ENCODE data around the gene UBE2Q1. TPM values are rescaled to one million over a fixed set of nuclear protein-coding genes. Genes with fewer than 3 reads are reported as not detected.

The UBE2Q1 gene
- total RNA-seq, 2 donors from 2014 or later = 24.7 to 43.7 TPM

GRCh38 chr1:154499446-154499845, 59.0 kb downstream of the UBE2Q1 start:
- WGBS = 100% methylated on average over 1 of the region's 1 CpG
- DNase-seq (ENCODE audit: low spot score) = no peak
- peaks cover 8% of the 10 kb centered on the region for H3K27me3 ChIP-seq (replicated peaks; ENCODE audit: insufficient read depth)
- H3K36me3 ChIP-seq = no peaks in the 10 kb centered on the region
- TF ChIP-seq POLR2AphosphoS5 (IDR thresholded peaks at IDR 0.05) (no peak), POLR2A (IDR thresholded peaks at IDR 0.05) (no peak), CTCF (IDR thresholded peaks at IDR 0.05) (no peak)
- intact Hi-C loops (cut with DNase I) = no loop called here
- no peaks in the 10 kb centered on the region for H3K9me3 ChIP-seq
- no peaks in the 10 kb centered on the region for H3K4me1 ChIP-seq (replicated peaks)
- no peak overlapping the region for H3K27ac ChIP-seq
- H3K4me3 ChIP-seq = no peak overlapping the region

Other genes starting within 250 kb of the UBE2Q1 start
- gene AQP10, start 237.6 kb downstream of the UBE2Q1 start, total RNA-seq = under 1 TPM; 0.27 to 0.85 TPM
- gene ATP8B2, start 233.1 kb downstream of the UBE2Q1 start, total RNA-seq = 100 to 1,000 TPM in 1 of 2 donors, 10 to 100 TPM in 1; 88.9 to 171 TPM
- gene IL6R, start 153.3 kb downstream of the UBE2Q1 start, total RNA-seq = 10 to 100 TPM; 70.1 to 80.7 TPM
- gene TDRD10, start 56.4 kb downstream of the UBE2Q1 start, total RNA-seq = 10 to 100 TPM in 1 of 2 donors, under 1 TPM in 1; 0.46 to 11.4 TPM
- gene SHE, start 56.2 kb downstream of the UBE2Q1 start, total RNA-seq = 10 to 100 TPM in 1 of 2 donors, 1 to 10 TPM in 1; 5.4 to 29.9 TPM
- gene CHRNB2, start 9.1 kb upstream of the UBE2Q1 start, total RNA-seq = under 1 TPM; 0.05 to 0.74 TPM
- 100 to 1,000 TPM in 1 of 2 donors, 10 to 100 TPM in 1; 98.1 to 181 TPM for gene ADAR, start 49.5 kb upstream of the UBE2Q1 start, total RNA-seq